DOHH2 (cell line): ENCODE results near the gene INSYN2B.

Experiments used
- H3F3A ChIP-seq: fragments of 200-600 bp; sonication (generic), shearing (Covaris generic); 2 replicates; pipeline ENCODE4 v1.6.0; 2016; ENCODE audit warnings: antibody characterized with exemption, mild to moderate bottlenecking; ENCODE audit not compliant: control insufficient read depth, insufficient read depth
- H3K27ac ChIP-seq: fragments of 200-600 bp; sonication (generic); 2 replicates; pipeline ENCODE4 v1.5.1; 2014; ENCODE audit warnings: low read depth, mild to moderate bottlenecking, low read length, moderate library complexity
- H3K27me3 ChIP-seq: fragments of 200-600 bp; sonication (generic); 2 replicates; pipeline ENCODE4 v1.6.1; 2014; ENCODE audit warnings: mild to moderate bottlenecking, low read length, mixed read lengths; ENCODE audit not compliant: control insufficient read depth
- H3K36me3 ChIP-seq: fragments of 200-600 bp; sonication (generic); 2 replicates; pipeline ENCODE4 v1.6.1; 2014; ENCODE audit warnings: mild to moderate bottlenecking, low read length, moderate library complexity, mixed read lengths; ENCODE audit not compliant: control insufficient read depth
- H3K4me1 ChIP-seq: fragments of 200-600 bp; sonication (generic); 2 replicates; pipeline ENCODE4 v1.6.1; 2014; ENCODE audit warnings: mild to moderate bottlenecking, low read length, mixed read lengths; ENCODE audit not compliant: control insufficient read depth
- H3K4me2 ChIP-seq: fragments of 200-600 bp; sonication (generic); 2 replicates; pipeline ENCODE4 v1.6.0; 2014; ENCODE audit warnings: mild to moderate bottlenecking, low read length, moderate library complexity
- H3K4me3 ChIP-seq: fragments of 200-600 bp; sonication (generic); 2 replicates; pipeline ENCODE4 v1.5.1; 2014; ENCODE audit warnings: mild to moderate bottlenecking, low read length, mixed read lengths
- H3K79me2 ChIP-seq: fragments of 200-600 bp; sonication (generic); 2 replicates; pipeline ENCODE4 v1.6.1; 2014; ENCODE audit warnings: mild to moderate bottlenecking, low read length, mixed read lengths; ENCODE audit not compliant: control insufficient read depth
- H3K9me2 ChIP-seq: fragments of 200-600 bp; sonication (generic); replicated peaks from 2 replicates; pipeline ENCODE4 v1.6.1; 2014; ENCODE audit warnings: mild to moderate bottlenecking, low read length, mixed read lengths; ENCODE audit not compliant: control insufficient read depth
- H3K9me3 ChIP-seq: fragments of 200-600 bp; sonication (generic); 2 replicates; pipeline ENCODE4 v1.6.1; 2014; ENCODE audit warnings: antibody characterized with exemption, low read length, mixed read lengths; ENCODE audit not compliant: control insufficient read depth, insufficient read depth
- H4K20me1 ChIP-seq: fragments of 200-600 bp; sonication (generic); 2 replicates; pipeline ENCODE4 v1.6.0; 2014; ENCODE audit warnings: low read depth, mild to moderate bottlenecking, antibody characterized with exemption, low read length, moderate library complexity; ENCODE audit not compliant: control insufficient read depth, insufficient read depth
- EZH2phosphoT487 ChIP-seq: fragments of 200-600 bp; sonication (generic); IDR thresholded peaks from 2 replicates; pipeline ENCODE4 v1.6.1; 2017; ENCODE audit warnings: borderline replicate concordance, mild to moderate bottlenecking, antibody characterized with exemption, low read length, moderate library complexity, mixed read lengths
- TF ChIP-seq, protein P1 (sequence below): fragments of 200-600 bp; sonication (generic); IDR thresholded peaks from one replicate; pipeline ENCODE4 v1.5.1; 2014; ENCODE audit warnings: antibody characterized with exemption, mild to moderate bottlenecking, low read depth, low read length; ENCODE audit not compliant: poor library complexity, severe bottlenecking

Gene INSYN2B

DNA sequence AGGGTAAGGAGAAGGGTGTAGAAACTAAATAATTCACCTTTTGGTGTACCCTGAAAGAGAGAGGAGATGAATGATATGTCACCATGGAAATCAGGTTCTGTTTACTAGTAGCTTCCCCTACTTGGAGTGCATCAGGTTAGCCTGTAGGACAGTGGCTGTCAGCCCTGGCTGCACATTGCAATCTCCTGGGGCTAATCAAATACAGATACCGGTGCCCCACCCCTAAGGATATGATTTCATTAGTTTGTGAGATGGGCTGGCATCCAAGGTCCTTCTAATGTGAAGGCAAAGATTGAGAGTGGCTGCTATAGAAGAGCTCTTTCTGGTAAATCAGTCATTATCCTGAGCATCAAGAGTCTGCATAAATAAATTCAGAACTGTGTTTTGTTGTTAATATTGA, 47.2 kb downstream of the INSYN2B start:
- no peaks in the 10 kb centered on the region for H3K27me3 ChIP-seq
- peaks cover 19% of the 10 kb centered on the region for H3K4me1 ChIP-seq
- no peak for TF ChIP-seq EZH2phosphoT487
- TF ChIP-seq, protein P1, sequence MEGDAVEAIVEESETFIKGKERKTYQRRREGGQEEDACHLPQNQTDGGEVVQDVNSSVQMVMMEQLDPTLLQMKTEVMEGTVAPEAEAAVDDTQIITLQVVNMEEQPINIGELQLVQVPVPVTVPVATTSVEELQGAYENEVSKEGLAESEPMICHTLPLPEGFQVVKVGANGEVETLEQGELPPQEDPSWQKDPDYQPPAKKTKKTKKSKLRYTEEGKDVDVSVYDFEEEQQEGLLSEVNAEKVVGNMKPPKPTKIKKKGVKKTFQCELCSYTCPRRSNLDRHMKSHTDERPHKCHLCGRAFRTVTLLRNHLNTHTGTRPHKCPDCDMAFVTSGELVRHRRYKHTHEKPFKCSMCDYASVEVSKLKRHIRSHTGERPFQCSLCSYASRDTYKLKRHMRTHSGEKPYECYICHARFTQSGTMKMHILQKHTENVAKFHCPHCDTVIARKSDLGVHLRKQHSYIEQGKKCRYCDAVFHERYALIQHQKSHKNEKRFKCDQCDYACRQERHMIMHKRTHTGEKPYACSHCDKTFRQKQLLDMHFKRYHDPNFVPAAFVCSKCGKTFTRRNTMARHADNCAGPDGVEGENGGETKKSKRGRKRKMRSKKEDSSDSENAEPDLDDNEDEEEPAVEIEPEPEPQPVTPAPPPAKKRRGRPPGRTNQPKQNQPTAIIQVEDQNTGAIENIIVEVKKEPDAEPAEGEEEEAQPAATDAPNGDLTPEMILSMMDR: no peak
- H4K20me1 ChIP-seq: no peaks in the 10 kb centered on the region
- no peaks in the 10 kb centered on the region for H3K9me2 ChIP-seq
- no peaks in the 10 kb centered on the region for H3K79me2 ChIP-seq
- H3F3A ChIP-seq: no peaks in the 10 kb centered on the region
- H3K4me3 ChIP-seq: no peak overlapping the region
- peaks cover 4% of the 10 kb centered on the region for H3K36me3 ChIP-seq
- H3K9me3 ChIP-seq: no peaks in the 10 kb centered on the region
- H3K27ac ChIP-seq: no peak overlapping the region
- H3K4me2 ChIP-seq: no peak overlapping the region

DNA sequence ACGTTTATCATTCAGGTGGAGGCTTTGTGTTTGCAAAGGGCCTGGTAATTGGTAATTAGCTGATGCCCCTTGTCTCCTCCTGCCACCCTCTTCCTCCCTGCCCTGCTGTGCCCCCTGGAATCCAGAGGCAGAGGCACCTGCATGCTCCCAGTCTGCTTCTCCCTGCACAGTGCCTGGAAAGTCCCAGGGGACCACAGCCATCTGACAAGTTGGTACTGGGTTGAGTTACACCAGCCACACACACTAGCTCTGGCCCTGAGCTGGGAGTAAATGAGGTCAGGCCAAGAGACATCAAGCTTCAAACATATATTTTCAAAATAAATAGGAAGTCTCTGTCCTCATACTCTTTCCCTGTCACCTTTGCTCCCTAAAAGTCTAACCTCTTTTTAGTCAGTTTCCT, 56.3 kb downstream of the INSYN2B start:
- Histone ChIP-seq H3K27ac (no peak overlapping the region), H3K4me2 (no peak overlapping the region), H3K9me3 (no peaks in the 10 kb centered on the region), H3K27me3 (no peaks in the 10 kb centered on the region), H3F3A (no peaks in the 10 kb centered on the region), H4K20me1 (no peaks in the 10 kb centered on the region), H3K79me2 (no peaks in the 10 kb centered on the region), H3K4me3 (no peak overlapping the region), H3K9me2 (no peaks in the 10 kb centered on the region), H3K36me3 (peaks cover 3% of the 10 kb centered on the region; the same call in 1 of the 2 replicates), H3K4me1 (no peaks in the 10 kb centered on the region)
- TF ChIP-seq, protein P1: no peak
- no peak for TF ChIP-seq EZH2phosphoT487

DNA sequence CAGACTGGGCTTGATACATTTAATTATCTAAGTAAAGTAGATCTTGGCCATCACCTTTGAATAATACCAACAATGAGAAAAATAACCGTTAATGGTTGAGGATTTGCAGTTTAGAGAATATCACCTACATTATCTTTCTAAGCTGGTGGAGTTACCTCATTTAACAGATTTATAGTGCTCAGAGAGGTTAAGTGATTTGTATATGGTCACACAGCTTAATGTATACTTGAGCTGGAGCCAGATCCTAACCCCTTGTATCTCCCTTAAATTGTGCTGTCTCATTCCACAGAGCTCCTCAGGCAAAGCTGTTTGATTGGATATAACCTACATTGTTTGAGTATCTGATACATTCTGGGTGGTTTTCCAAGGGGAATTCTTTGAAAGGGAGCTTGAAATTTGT, 57.8 kb downstream of the INSYN2B start:
- Histone ChIP-seq H3K27ac (no peak overlapping the region), H3K9me2 (no peaks in the 10 kb centered on the region), H3K79me2 (no peaks in the 10 kb centered on the region), H3K9me3 (no peaks in the 10 kb centered on the region), H3F3A (no peaks in the 10 kb centered on the region), H3K4me1 (no peaks in the 10 kb centered on the region), H3K36me3 (peaks cover 3% of the 10 kb centered on the region; the same call in 1 of the 2 replicates), H4K20me1 (no peaks in the 10 kb centered on the region), H3K27me3 (no peaks in the 10 kb centered on the region), H3K4me3 (no peak overlapping the region), H3K4me2 (no peak overlapping the region)
- TF ChIP-seq, protein P1: no peak
- no peak for TF ChIP-seq EZH2phosphoT487

DNA sequence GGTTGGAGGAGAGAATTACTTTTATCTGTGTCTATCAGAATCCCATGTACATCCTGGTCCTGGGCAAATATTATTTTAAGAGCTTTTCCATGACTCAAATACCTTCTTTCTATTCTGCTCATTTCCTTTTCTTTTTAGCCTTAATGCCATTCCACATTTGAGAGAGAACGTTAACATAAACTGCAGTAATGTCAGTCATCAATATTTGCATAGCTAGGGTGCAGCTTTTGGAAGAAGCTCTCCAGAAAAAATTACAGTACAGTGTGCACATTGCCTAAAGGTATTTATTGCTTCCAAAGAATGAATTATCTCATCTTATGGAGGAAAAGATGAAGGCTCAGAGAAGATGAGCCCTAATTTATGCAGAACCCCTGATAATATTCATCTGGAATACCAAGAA, 58.3 kb downstream of the INSYN2B start:
- Histone ChIP-seq H3K27me3 (no peaks in the 10 kb centered on the region), H3K36me3 (peaks cover 3% of the 10 kb centered on the region; the same call in 1 of the 2 replicates), H3K4me3 (no peak overlapping the region), H3K27ac (no peak overlapping the region), H3K9me3 (no peaks in the 10 kb centered on the region), H3K79me2 (no peaks in the 10 kb centered on the region), H3K4me2 (no peak overlapping the region), H3F3A (no peaks in the 10 kb centered on the region), H4K20me1 (no peaks in the 10 kb centered on the region), H3K4me1 (no peaks in the 10 kb centered on the region), H3K9me2 (no peaks in the 10 kb centered on the region)
- TF ChIP-seq, protein P1: no peak
- TF ChIP-seq EZH2phosphoT487: no peak
